Lower leg skin (tissue), 3 donors: ENCODE data around the gene YAE1.

Experiments used
- POLR2A ChIP-seq, 2 donors: fragments of 450-650 bp; IDR thresholded peaks; one replicate each; pipeline ENCODE4 v1.6.1; 2016 to 2017; ENCODE audit warnings: antibody characterized with exemption in 2 of 2, mild to moderate bottlenecking in 1 of 2, moderate library complexity in 1 of 2
- TF ChIP-seq, protein P1 (sequence below), 3 donors: fragments of 450-650 bp; IDR thresholded peaks; one replicate each; pipeline ENCODE4 v1.5.1; 2016; ENCODE audit warnings: antibody characterized with exemption in 3 of 3, mild to moderate bottlenecking in 3 of 3, moderate library complexity in 2 of 3

DNA sequence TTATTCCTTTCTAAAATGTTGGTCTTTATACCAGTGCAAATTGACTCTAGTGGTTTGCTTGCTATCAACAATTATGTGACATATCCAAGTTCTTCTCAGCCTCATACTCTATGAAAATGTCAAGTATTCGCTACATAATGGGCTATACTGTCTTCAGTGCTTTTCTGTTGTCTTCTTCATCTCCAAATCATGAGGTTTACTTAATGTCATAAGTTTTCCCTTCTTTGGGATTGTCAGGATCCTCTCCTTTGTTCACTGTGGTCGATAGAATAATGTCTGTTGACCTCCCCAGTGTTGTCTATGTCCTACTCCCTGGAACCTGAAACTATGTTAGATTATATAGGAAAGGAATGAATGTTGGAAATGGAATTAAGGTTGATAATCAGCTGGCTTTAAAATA lies 40.7 kb downstream of the YAE1 start:
- TF ChIP-seq, protein P1, sequence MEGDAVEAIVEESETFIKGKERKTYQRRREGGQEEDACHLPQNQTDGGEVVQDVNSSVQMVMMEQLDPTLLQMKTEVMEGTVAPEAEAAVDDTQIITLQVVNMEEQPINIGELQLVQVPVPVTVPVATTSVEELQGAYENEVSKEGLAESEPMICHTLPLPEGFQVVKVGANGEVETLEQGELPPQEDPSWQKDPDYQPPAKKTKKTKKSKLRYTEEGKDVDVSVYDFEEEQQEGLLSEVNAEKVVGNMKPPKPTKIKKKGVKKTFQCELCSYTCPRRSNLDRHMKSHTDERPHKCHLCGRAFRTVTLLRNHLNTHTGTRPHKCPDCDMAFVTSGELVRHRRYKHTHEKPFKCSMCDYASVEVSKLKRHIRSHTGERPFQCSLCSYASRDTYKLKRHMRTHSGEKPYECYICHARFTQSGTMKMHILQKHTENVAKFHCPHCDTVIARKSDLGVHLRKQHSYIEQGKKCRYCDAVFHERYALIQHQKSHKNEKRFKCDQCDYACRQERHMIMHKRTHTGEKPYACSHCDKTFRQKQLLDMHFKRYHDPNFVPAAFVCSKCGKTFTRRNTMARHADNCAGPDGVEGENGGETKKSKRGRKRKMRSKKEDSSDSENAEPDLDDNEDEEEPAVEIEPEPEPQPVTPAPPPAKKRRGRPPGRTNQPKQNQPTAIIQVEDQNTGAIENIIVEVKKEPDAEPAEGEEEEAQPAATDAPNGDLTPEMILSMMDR (IDR thresholded peaks at IDR 0.05) = no peak
- no peak for TF ChIP-seq POLR2A (IDR thresholded peaks at IDR 0.05)
